ENCODE results near the gene SMIM21. TPM values are rescaled to one million over a fixed set of nuclear protein-coding genes. Genes with fewer than 3 reads are reported as not detected.

SMIM21 gene
- total RNA-seq (2014; rRNA removed; shearing (Covaris generic)): not detected in 2 replicates

GRCh38 chr18:75427603-75428002 lies at the start of gene SMIM21:
SMIM21 (minus strand) TSS chr18:75427703; CDS start chr18:75427563, 140 bp downstream.
- no peak for DNase-seq (ENCODE audit: low spot score)

DNA sequence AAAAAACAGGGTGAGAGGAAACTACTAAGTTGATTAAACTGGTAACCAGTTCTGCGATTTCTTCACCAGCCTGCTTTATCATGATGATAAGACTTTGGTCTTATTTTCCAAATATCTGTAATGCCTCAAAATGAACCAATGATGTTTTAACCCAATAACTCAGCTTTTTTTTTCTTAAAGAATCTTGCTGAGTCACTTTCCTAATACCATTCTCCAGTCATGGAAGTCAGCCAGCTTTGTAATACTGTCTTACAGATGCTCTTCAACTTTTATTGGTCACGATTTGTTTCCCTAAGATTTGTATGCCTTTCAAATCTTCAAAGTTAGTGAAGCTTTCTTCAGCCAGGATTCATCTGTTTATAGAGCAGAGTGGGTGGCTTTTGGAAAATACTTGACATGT lies 47.7 kb upstream of the SMIM21 start:
- no peak for DNase-seq (ENCODE audit: low spot score)

GRCh38 chr18:75474332-75474731 lies 46.8 kb upstream of the SMIM21 start:
- no peak for DNase-seq (ENCODE audit: low spot score)

DNA sequence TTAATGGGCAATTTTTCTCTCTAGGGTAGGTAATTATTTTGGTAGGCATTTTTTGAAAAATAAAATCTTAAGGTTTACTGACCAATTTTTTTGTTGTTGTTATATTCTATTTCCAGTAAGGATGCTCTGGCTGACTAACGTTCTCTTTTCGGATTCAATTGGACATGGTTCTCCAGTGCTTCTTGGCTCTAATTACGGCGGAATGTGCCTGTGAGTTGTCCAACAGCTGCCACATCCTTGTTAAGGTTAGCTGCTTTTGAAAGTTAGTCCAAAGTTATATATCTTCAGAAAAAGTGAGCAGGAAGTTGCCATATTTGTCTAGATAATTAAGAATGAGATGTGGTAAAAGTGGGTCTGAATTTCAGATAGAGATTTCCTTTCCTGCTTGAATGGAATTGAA lies 45.8 kb upstream of the SMIM21 start:
- DNase-seq (ENCODE audit: low spot score): no peak

GRCh38 chr18:75472906-75473305 lies 45.4 kb upstream of the SMIM21 start:
- DNase-seq (ENCODE audit: low spot score): no peak

- DNase-seq (ENCODE audit: low spot score): no peak
Measured at GRCh38 chr18:75472396-75472795, 44.9 kb upstream of the SMIM21 start.

GRCh38 chr18:75471850-75472249 lies 44.3 kb upstream of the SMIM21 start:
- DNase-seq (ENCODE audit: low spot score): no peak

- DNase-seq (ENCODE audit: low spot score): no peak
Measured at GRCh38 chr18:75467851-75468250, 40.3 kb upstream of the SMIM21 start.

DNA sequence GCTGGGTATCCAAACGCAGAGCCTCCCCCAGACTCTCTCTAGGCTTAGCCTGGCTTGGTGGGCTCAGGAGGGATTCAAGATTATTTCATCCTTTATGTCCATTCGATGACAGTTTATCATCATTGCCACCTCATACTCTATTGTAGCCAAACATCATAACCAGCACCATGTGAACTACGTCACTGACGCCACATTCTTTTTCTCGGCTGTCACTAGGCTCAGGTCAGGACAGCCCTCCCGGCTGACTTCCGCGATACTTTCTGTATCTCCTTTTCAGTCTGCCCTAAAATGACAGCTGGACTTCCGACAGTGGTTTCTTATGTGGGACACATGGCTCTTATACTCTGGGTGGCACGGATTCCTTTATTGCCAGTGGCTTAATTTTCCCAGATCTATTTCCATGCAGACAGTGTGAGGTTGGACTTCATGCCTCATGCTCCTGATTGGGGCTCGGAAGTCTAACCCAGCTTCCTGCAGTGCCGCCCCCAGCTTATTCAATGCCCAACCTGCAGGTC lies 39.8 kb upstream of the SMIM21 start:
- no peak for DNase-seq (ENCODE audit: low spot score)

DNA sequence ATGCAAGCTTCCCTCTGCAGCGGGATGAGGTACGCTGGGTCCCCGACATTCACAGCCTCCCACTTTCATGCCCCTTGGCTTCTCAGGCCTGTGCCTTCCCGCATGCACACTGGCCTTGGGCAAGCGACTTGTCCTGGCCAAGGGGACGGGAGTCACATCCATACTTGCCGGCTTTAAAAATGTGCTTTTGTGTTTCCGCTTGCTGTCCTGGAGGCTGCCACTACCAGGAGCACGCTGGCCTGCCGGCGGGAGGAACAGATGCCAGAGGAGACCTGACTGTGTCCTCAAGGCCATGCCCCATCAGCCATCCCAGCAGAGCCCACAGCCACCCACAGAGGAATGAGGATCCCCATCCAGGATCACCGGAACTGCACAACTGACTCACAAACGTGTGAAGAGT lies 36.9 kb upstream of the SMIM21 start:
- no peak for DNase-seq (ENCODE audit: low spot score)

DNA sequence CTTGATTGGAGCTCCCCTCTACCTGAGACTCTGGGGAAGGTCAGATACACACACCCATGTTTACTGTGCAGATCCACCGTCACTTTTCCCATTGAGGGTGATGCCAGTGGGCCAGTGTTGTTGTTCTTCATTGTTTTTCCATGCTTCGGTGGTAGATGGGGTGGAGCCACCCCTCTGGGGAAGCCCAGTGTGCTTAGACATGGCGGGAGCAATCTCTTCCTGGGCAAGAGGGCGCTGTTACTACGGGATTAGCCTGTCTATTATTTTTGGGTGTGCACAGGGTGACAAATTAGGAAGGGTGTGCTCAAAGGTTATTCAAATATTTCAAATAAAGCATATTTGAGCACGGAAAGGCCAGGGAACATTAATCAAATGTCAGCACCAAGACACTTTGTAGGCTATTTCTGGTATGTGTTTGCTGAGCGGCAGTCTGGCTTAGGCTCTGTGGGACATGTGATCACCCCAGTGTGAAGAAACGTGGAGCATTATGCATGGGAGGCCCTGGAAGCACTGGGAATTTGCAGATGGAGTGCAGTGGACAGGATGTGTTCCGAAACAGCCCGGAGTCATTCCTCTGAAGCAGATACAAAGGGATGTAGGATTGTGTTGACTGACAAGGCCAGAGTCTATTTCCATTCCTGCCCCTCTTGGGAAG lies 34.8 kb upstream of the SMIM21 start:
- DNase-seq (ENCODE audit: low spot score): no peak

DNA sequence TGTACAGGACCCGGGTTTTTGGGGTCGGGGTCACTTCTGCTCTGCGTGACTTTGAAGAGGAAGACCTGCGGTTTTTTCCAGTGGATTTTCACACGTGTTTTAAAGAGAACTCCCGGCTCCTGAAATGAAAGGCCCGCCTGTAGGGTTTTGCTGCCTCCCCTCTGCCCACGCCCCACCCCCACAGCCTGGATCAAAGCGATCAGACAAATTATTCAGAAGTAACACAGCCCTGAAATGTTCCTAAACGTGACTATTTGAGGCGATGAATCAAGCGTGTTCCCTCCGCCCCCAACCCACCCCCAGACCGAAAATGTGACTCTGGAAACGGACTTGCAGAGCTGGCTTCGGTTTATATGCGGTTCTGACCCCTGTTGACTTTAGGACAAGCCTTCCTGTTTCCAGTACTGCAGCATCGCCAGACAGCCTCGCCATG lies 28.7 kb upstream of the SMIM21 start:
- DNase-seq (ENCODE audit: low spot score): no peak

DNA sequence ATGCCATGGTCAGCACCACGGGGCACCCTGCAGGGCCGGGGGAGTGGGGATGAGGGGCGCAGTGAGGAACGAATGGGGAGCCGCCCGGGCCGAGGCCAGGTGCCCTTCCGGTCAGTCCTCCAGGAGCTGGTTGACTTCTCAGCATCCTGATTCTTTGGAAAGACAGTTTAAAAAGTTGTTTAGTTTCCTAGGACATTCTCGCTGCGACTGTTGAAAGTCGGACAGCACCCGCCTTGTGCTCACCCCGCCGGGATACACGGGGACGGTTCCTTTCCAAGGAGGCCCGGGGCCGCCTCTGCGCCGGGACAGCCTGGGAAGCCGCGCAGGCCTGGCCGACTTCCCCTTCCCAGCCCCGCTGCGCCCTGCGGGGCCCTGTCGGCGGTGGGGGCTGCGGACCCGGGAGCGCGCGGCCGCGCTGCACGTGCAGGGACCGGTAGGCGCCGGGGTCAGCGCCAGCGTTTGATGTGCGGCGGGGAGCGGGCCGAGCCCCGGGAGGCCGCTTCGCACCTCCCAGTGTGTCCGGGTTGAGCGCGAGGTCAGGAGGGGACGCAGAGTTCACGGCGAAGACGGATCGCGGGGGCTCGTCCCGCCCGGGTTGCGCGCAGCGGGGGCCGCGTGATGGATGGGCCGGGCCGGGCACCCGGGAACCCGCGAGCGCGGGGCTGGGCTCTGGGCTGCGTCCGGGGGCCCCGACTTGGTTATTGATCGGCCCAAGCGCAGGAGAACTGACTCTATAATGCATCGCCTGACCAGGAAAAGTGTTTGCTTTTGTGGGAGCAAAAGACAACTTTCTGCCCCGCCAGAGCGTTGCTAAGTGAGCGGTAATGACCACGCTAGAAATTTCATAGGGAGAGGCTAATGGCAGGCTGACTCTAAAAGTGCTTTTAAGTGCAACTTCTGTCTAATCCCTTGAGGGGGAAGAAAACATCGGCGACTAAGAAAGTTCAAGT lies 28.0 kb upstream of the SMIM21 start:
- no peak for DNase-seq (ENCODE audit: low spot score)

- no peak for DNase-seq (ENCODE audit: low spot score)
Measured at GRCh38 chr18:75454022-75454795, 26.7 kb upstream of the SMIM21 start.

- no peak for DNase-seq (ENCODE audit: low spot score)
Measured at GRCh38 chr18:75450906-75451305, 23.4 kb upstream of the SMIM21 start.

DNA sequence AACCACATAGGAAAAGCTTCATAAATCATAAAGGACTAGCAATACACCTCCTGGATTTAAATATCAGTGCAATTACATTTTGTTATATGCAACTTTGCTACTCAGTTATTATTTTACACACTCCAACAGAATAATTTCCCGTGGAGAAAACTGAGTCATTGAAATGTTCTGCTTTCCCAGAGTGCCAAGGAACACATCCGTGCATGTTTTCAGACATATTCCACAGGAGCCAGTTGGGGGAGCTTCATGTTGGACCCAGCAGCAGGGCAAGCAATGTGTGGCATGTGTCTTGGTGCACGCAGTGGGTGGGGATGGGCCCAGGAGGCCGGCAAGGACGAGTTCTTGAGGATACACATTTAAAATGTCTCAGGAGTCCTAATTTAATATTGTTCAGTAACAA lies 14.4 kb upstream of the SMIM21 start:
- no peak for DNase-seq (ENCODE audit: low spot score)

GRCh38 chr18:75439348-75439747 lies 11.8 kb upstream of the SMIM21 start:
- DNase-seq (ENCODE audit: low spot score): no peak

DNA sequence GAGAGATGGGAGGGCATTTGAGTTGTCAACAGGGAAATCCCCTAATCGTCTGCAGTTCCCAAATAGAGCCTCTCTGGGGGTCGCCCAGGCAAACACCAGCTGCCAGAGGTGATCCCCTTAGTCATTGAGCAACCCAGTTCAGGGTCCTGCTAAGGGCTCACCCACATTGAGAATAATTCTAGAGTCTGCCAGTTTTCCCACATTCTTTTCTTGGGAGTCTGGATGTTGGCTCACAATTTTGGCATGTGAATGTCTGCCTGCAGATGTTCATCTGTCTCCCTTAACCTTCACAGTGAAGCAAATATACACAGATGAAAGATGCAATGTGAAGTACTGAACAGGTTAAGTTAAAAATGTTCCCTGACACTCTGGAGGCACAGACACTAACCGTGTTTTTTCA lies 11.4 kb upstream of the SMIM21 start:
- DNase-seq (ENCODE audit: low spot score): no peak

DNA sequence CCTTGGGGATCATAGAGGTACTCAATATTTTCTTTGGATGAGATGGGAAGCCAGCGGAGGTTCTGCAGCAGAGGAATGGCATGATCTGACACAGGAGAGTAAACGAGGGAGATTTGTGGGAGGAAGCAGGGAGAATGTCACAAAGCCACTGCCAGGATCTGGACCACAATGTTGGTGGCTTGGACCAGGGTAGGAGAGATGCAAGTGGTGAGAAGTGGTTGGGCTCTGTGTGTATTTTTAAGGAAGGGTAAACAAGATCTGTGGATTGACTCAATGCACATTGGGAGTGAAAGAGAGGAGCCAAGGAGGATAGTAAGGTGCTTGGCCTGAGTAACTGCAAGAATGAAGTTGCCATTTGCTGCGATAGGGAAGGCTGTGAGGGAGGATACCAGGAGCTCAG lies 10.5 kb upstream of the SMIM21 start:
- DNase-seq (ENCODE audit: low spot score): no peak

- DNase-seq (ENCODE audit: low spot score): no peak
Measured at GRCh38 chr18:75433098-75433497, 5.6 kb upstream of the SMIM21 start.

DNA sequence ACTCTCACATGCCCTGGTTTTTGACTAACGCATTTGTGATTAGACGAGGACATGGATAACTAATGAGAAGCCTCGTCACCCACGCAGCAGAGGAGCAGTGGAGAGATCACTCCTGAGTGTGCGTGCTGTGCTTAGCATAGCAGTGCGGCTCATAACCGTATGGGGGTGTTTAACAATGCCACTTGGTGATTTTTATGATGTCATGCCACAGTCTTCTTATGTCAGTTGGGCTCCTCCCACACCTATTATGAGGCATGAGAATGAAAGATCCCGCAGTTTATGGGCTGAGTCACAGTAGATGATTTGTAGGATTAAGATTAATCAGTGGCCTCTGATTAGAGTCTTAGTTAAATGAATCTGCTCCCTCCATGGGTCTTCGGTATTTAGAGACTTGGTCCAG lies 2.5 kb upstream of the SMIM21 start:
- DNase-seq (ENCODE audit: low spot score): peak; percentile 65

GRCh38 chr18:75428490-75428889 lies 987 bp upstream of the SMIM21 start:
- DNase-seq (ENCODE audit: low spot score): no peak
